SJSA1 (cell line): ENCODE data around the gene IFT172. TPM values are rescaled to one million over a fixed set of nuclear protein-coding genes. Genes with fewer than 3 reads are reported as not detected.

ENCODE experiments used
- DNase-seq, 2 experiments: peaks; one replicate each; pipeline ENCODE4 v3.0.0-alpha.2; 2015 to 2020; ENCODE audit warnings: low spot score in 2 of 2, low read depth in 1 of 2
- H3K27ac ChIP-seq: fragments of 250-450 bp; sonication (Bioruptor Pico); 2 replicates; pipeline ENCODE4 v1.5.1; 2020; ENCODE audit warnings: mild to moderate bottlenecking, moderate library complexity
- H3K27me3 ChIP-seq: fragments of 250-450 bp; sonication (Bioruptor Pico); replicated peaks from 2 replicates; pipeline ENCODE4 v1.5.1; 2020; ENCODE audit warnings: mild to moderate bottlenecking, moderate library complexity
- H3K36me3 ChIP-seq: fragments of 250-450 bp; sonication (Bioruptor Pico); 2 replicates; pipeline ENCODE4 v1.5.1; 2020; ENCODE audit warnings: mild to moderate bottlenecking
- H3K4me1 ChIP-seq: fragments of 250-450 bp; sonication (Bioruptor Pico); replicated peaks from 2 replicates; pipeline ENCODE4 v1.6.1; 2021; ENCODE audit warnings: mild to moderate bottlenecking
- H3K4me3 ChIP-seq: fragments of 250-450 bp; sonication (Bioruptor Pico); 2 replicates; pipeline ENCODE4 v1.5.1; 2020; ENCODE audit warnings: mild to moderate bottlenecking
- H3K9me3 ChIP-seq: fragments of 250-450 bp; sonication (Bioruptor Pico); replicated peaks from 2 replicates; pipeline ENCODE4 v1.5.1; 2020; ENCODE audit warnings: mild to moderate bottlenecking
- total RNA-seq: library from RNA; depleted of rRNA; stranded (reverse); fragments of >200 nt; shearing (Covaris generic); gene quantifications from 2 replicates; pipeline ENCODE4 v1.2.3, GENCODE V29; 2014; rRNA removed

Gene IFT172
- total RNA-seq, 1 experiment from 2014 or later, result 18.4 TPM

DNA sequence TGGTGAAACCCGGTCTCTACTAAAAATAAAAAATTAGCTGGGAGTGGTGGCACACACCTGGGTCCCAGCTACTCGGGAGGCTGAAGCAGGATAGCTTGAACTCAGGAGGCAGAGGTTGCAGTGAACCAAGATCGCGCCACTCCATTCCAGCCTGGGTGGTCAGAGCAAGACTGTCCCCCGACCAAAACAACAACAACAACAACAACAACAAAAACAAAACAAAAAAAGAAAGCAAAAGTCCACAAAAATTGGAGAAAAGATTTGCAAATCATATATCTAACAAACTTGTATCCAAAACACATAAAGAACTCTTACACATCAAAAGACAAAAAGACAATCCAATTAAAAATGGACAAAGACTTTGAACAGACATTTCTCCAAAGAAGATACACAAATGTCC lies 90.6 kb downstream of the IFT172 start:
- Histone ChIP-seq H3K4me1 (no peaks in the 10 kb centered on the region), H3K9me3 (no peaks in the 10 kb centered on the region), H3K27ac (no peak overlapping the region), H3K27me3 (no peaks in the 10 kb centered on the region), H3K36me3 (peaks cover 29% of the 10 kb centered on the region), H3K4me3 (no peak overlapping the region)
- DNase-seq, result no peak

Other genes starting within 250 kb of the IFT172 start
- not detected in 2 replicates for gene SLC30A3, start 226.7 kb downstream of the IFT172 start, total RNA-seq
- gene DNAJC5G, start 214.3 kb downstream of the IFT172 start, total RNA-seq, result not detected in 2 replicates
- not detected in 2 replicates for gene TRIM54, start 207.3 kb downstream of the IFT172 start, total RNA-seq
- 0.21 and 6.8 TPM in 2 replicates for gene UCN, start 181.3 kb downstream of the IFT172 start, total RNA-seq
- gene MPV17, start 166.6 kb downstream of the IFT172 start, total RNA-seq, result 88.0 and 88.3 TPM in 2 replicates
- gene GTF3C2, start 133.0 kb downstream of the IFT172 start, total RNA-seq, result 36.2 and 46.4 TPM in 2 replicates
- 29.8 and 52.1 TPM in 2 replicates for gene EIF2B4, start 119.4 kb downstream of the IFT172 start, total RNA-seq
- 148 and 170 TPM in 2 replicates for gene SNX17, start 119.1 kb downstream of the IFT172 start, total RNA-seq
- 7.7 and 13.1 TPM in 2 replicates for gene ZNF513, start 109.0 kb downstream of the IFT172 start, total RNA-seq
- 144 and 147 TPM in 2 replicates for gene PPM1G, start 80.2 kb downstream of the IFT172 start, total RNA-seq
- gene NRBP1, start 61.1 kb downstream of the IFT172 start, total RNA-seq, result 83.1 and 132 TPM in 2 replicates
- gene KRTCAP3, start 47.4 kb downstream of the IFT172 start, total RNA-seq, result not detected in 2 replicates
- gene FNDC4, start 5.5 kb upstream of the IFT172 start, total RNA-seq, result 2.2 and 3.9 TPM in 2 replicates
- not detected in 2 replicates for gene GCKR, start 7.1 kb upstream of the IFT172 start, total RNA-seq
- 35.2 and 52.8 TPM in 2 replicates for gene ZNF512, start 93.3 kb upstream of the IFT172 start, total RNA-seq
- 2.4 and 2.9 TPM in 2 replicates for gene CCDC121, start 139.3 kb upstream of the IFT172 start, total RNA-seq
- gene GPN1, start 139.3 kb upstream of the IFT172 start, total RNA-seq, result 68.8 and 70.2 TPM in 2 replicates
- gene SUPT7L, start 173.9 kb upstream of the IFT172 start, total RNA-seq, result 21.5 and 23.3 TPM in 2 replicates
- gene SLC4A1AP, start 174.1 kb upstream of the IFT172 start, total RNA-seq, result 49.7 and 52.8 TPM in 2 replicates